ENCODE results near the gene FAM120A. TPM values are rescaled to one million over a fixed set of nuclear protein-coding genes. Genes with fewer than 3 reads are reported as not detected.

FAM120A gene
- polyA plus RNA-seq, 1 donor from 2014 or later: 8.9 TPM

GRCh38 chr9:93595461-93595860 is 144.0 kb downstream of the FAM120A start:
- H2AFZ ChIP-seq (ENCODE audit: low read depth, low read length): no peak overlapping the region
- H3K79me2 ChIP-seq (replicated peaks; ENCODE audit: insufficient read depth, low read length): peaks cover 44% of the 10 kb centered on the region
- H4K20me1 ChIP-seq (ENCODE audit: insufficient read depth): peaks cover 3% of the 10 kb centered on the region

GRCh38 chr9:93595861-93596365 is 144.4 kb downstream of the FAM120A start:
- Histone ChIP-seq H3K27ac (ENCODE audit: low read length) (no peak overlapping the region), H3K4me3 (ENCODE audit: low read length) (no peak overlapping the region), H2AFZ (ENCODE audit: low read depth, low read length) (no peak overlapping the region), H3F3A (ENCODE audit: insufficient read depth, low read length, poor library complexity, severe bottlenecking) (no peaks in the 10 kb centered on the region), H3K9ac (ENCODE audit: low read length) (no peak overlapping the region), H4K20me1 (ENCODE audit: insufficient read depth) (peaks cover 2% of the 10 kb centered on the region), H3K9me2 (ENCODE audit: insufficient read depth, low read length) (no peaks in the 10 kb centered on the region), H3K36me3 (ENCODE audit: insufficient read depth, low read length) (no peaks in the 10 kb centered on the region), H3K79me2 (replicated peaks; ENCODE audit: insufficient read depth, low read length) (peaks cover 44% of the 10 kb centered on the region), H3K9me3 (ENCODE audit: low read length) (no peaks in the 10 kb centered on the region), H3K4me2 (ENCODE audit: low read length) (no peak overlapping the region), H3K27me3 (ENCODE audit: insufficient read depth, low read depth, low read length) (no peaks in the 10 kb centered on the region)
- TF ChIP-seq POLR2AphosphoS5 (IDR thresholded peaks at IDR 0.05): no peak
- no peak for TF ChIP-seq MXI1 (conservative IDR thresholded peaks at IDR 0.05; ENCODE audit: poor library complexity, severe bottlenecking)
- no peak for TF ChIP-seq EZH2 (IDR thresholded peaks at IDR 0.05; ENCODE audit: borderline replicate concordance, insufficient read depth, low read length, poor library complexity, severe bottlenecking)
- TF ChIP-seq CTCF (IDR thresholded peaks at IDR 0.05; ENCODE audit: poor library complexity, severe bottlenecking): no peak
- no peak for TF ChIP-seq REST (IDR thresholded peaks at IDR 0.05; ENCODE audit: borderline replicate concordance)
- TF ChIP-seq RAD21 (conservative IDR thresholded peaks at IDR 0.05): no peak

More at GRCh38 chr9:93595461-93595860, 144.0 kb downstream of the FAM120A start:
- no peaks in the 10 kb centered on the region for H3K9me2 ChIP-seq (ENCODE audit: insufficient read depth, low read length)
- H3K36me3 ChIP-seq (ENCODE audit: insufficient read depth, low read length): no peaks in the 10 kb centered on the region
- no peaks in the 10 kb centered on the region for H3K27me3 ChIP-seq (ENCODE audit: insufficient read depth, low read depth, low read length)
- H3K27ac ChIP-seq (ENCODE audit: low read length): no peak overlapping the region
- no peaks in the 10 kb centered on the region for H3K9me3 ChIP-seq (ENCODE audit: low read length)
- no peak overlapping the region for H3K4me2 ChIP-seq (ENCODE audit: low read length)
- H3F3A ChIP-seq (ENCODE audit: insufficient read depth, low read length, poor library complexity, severe bottlenecking): no peaks in the 10 kb centered on the region
- no peak overlapping the region for H3K4me3 ChIP-seq (ENCODE audit: low read length)
- TF ChIP-seq EP300 (conservative IDR thresholded peaks at IDR 0.05; ENCODE audit: poor library complexity, severe bottlenecking): no peak
- no peak for TF ChIP-seq TAF1 (IDR thresholded peaks at IDR 0.05; ENCODE audit: low read depth)
- no peak for TF ChIP-seq EZH2 (IDR thresholded peaks at IDR 0.05; ENCODE audit: borderline replicate concordance, insufficient read depth, low read length, poor library complexity, severe bottlenecking)
- no peak for TF ChIP-seq CTCF (IDR thresholded peaks at IDR 0.05; ENCODE audit: poor library complexity, severe bottlenecking)
- TF ChIP-seq POLR2AphosphoS5 (IDR thresholded peaks at IDR 0.05): no peak
- no peak for TF ChIP-seq SMC3 (conservative IDR thresholded peaks at IDR 0.05; ENCODE audit: poor library complexity)
- TF ChIP-seq MXI1 (conservative IDR thresholded peaks at IDR 0.05; ENCODE audit: poor library complexity, severe bottlenecking): no peak
- no peak for TF ChIP-seq RAD21 (conservative IDR thresholded peaks at IDR 0.05)
- TF ChIP-seq REST (IDR thresholded peaks at IDR 0.05; ENCODE audit: borderline replicate concordance): no peak
- H3K9ac ChIP-seq (ENCODE audit: low read length): no peak overlapping the region

All from neural cell (in vitro differentiated cells).